HepG2 (cell line): ENCODE data around the gene CASP5.

Experiments used
- ATF1 ChIP-seq: IDR thresholded peaks from 2 replicates; pipeline ENCODE4 v1.6.1; 2016; ENCODE audit warnings: mild to moderate bottlenecking, control low read depth
- CCAR2 ChIP-seq: fragments of 200-400 bp; formaldehyde crosslinking; optimal IDR thresholded peaks from 2 replicates; pipeline ENCODE3; 2018; ENCODE audit warnings: low read depth, mild to moderate bottlenecking, low read length, moderate library complexity
- HMG20B ChIP-seq: conservative IDR thresholded peaks from 2 replicates; pipeline ENCODE4 v1.6.1; 2016; ENCODE audit warnings: missing genetic modification reagents, missing compliant biosample characterization
- IKZF1 ChIP-seq: fragments of 450-650 bp; IDR thresholded peaks from 2 replicates; pipeline ENCODE4 v1.7.1; 2016
- NFYB ChIP-seq: sonication (generic); formaldehyde crosslinking; IDR thresholded peaks from 2 replicates; pipeline ENCODE4 v1.4.0; 2020; ENCODE audit warnings: missing genetic modification reagents
- POLR2G ChIP-seq: fragments of 200-400 bp; formaldehyde crosslinking; IDR thresholded peaks from 2 replicates; pipeline ENCODE4 v1.6.1; 2018; ENCODE audit warnings: mild to moderate bottlenecking, low read depth, low read length, moderate library complexity
- SSRP1 ChIP-seq: IDR thresholded peaks from 2 replicates; pipeline ENCODE4 v1.6.1; 2016; ENCODE audit warnings: control low read depth
- ZKSCAN8 ChIP-seq: IDR thresholded peaks from 2 replicates; pipeline ENCODE4 v1.6.1; 2016; ENCODE audit warnings: borderline replicate concordance, missing genetic modification reagents, missing compliant biosample characterization
- ZNF557 ChIP-seq: sonication (generic); formaldehyde crosslinking; IDR thresholded peaks from 2 replicates; pipeline ENCODE4 v1.4.0; 2020; ENCODE audit warnings: missing genetic modification reagents
- TF ChIP-seq, protein P1 (sequence below): sonication (generic); formaldehyde crosslinking; IDR thresholded peaks from 2 replicates; pipeline ENCODE4 v1.5.0; 2020; ENCODE audit warnings: mild to moderate bottlenecking, missing genetic modification reagents, moderate library complexity

DNA sequence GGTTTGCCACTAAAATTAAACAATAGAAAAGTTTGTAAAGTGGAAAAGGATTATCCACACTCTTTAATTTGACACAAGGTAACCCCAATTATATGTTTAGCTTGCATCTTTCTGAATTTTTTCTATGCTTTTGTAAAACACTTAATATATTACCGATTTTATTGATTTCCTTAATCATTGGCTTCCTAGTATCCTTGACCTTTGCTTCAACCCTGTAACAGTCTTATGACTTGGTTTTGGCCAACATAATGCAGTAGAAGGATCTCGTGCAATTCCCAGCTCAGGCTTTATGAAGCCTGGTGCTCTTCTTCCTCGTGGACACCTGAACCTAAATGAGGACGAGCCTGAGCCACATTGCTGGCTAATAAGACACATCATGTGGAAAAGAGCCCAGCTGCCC is 31.0 kb downstream of the CASP5 start:
- TF ChIP-seq ZNF557 (no peak), IKZF1 (no peak), ZKSCAN8 (CRISPR knock-in tag) (no peak), HMG20B (CRISPR knock-in tag) (no peak), ATF1 (CRISPR knock-in tag) (no peak), NFYB (CRISPR knock-in tag) (no peak), SSRP1 (CRISPR knock-in tag) (no peak), POLR2G (no peak), CCAR2 (no peak)
- TF ChIP-seq, protein P1, sequence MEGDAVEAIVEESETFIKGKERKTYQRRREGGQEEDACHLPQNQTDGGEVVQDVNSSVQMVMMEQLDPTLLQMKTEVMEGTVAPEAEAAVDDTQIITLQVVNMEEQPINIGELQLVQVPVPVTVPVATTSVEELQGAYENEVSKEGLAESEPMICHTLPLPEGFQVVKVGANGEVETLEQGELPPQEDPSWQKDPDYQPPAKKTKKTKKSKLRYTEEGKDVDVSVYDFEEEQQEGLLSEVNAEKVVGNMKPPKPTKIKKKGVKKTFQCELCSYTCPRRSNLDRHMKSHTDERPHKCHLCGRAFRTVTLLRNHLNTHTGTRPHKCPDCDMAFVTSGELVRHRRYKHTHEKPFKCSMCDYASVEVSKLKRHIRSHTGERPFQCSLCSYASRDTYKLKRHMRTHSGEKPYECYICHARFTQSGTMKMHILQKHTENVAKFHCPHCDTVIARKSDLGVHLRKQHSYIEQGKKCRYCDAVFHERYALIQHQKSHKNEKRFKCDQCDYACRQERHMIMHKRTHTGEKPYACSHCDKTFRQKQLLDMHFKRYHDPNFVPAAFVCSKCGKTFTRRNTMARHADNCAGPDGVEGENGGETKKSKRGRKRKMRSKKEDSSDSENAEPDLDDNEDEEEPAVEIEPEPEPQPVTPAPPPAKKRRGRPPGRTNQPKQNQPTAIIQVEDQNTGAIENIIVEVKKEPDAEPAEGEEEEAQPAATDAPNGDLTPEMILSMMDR, result no peak
